HEK293 (cell line): Measurements from ENCODE around the gene NREP.
A peak's percentile ranks its signal among the peaks of the same experiment; 100 is the strongest.

Source experiments
- BCL11A ChIP-seq: fragments of 450-650 bp; formaldehyde crosslinking; IDR thresholded peaks from 2 replicates; pipeline ENCODE4 v1.5.1; 2016; ENCODE audit warnings: low read depth, missing biosample characterization, missing genetic modification characterization
- EGR2 ChIP-seq: fragments of 450-650 bp; formaldehyde crosslinking; IDR thresholded peaks from 2 replicates; pipeline ENCODE4 v1.5.1; 2016; ENCODE audit warnings: low read depth, missing biosample characterization, missing genetic modification characterization
- FEZF1 ChIP-seq: fragments of 450-650 bp; formaldehyde crosslinking; IDR thresholded peaks from 2 replicates; pipeline ENCODE4 v1.5.1; 2016; ENCODE audit warnings: missing biosample characterization, missing genetic modification characterization
- KLF7 ChIP-seq: fragments of 450-650 bp; formaldehyde crosslinking; IDR thresholded peaks from 2 replicates; pipeline ENCODE4 v1.5.1; 2016; ENCODE audit warnings: missing biosample characterization, missing genetic modification characterization, borderline replicate concordance
- MZF1 ChIP-seq: fragments of 450-650 bp; formaldehyde crosslinking; IDR thresholded peaks from 2 replicates; pipeline ENCODE4 v1.5.1; 2017; ENCODE audit warnings: missing biosample characterization, missing genetic modification characterization, borderline replicate concordance
- OSR2 ChIP-seq: fragments of 450-650 bp; formaldehyde crosslinking; IDR thresholded peaks from 2 replicates; pipeline ENCODE4 v1.5.1; 2016; ENCODE audit warnings: missing biosample characterization, missing genetic modification characterization
- SP2 ChIP-seq: fragments of 450-650 bp; formaldehyde crosslinking; IDR thresholded peaks from 2 replicates; pipeline ENCODE4 v1.5.1; 2016; ENCODE audit warnings: missing biosample characterization, missing genetic modification characterization
- WT1 ChIP-seq: fragments of 450-650 bp; formaldehyde crosslinking; IDR thresholded peaks from 2 replicates; pipeline ENCODE4 v1.5.1; 2016; ENCODE audit warnings: missing biosample characterization, missing genetic modification characterization
- YY1 ChIP-seq: fragments of 450-650 bp; formaldehyde crosslinking; IDR thresholded peaks from 2 replicates; pipeline ENCODE4 v1.5.1; 2018; ENCODE audit warnings: missing biosample characterization, missing genetic modification characterization
- ZFP3 ChIP-seq: fragments of 450-650 bp; formaldehyde crosslinking; IDR thresholded peaks from 2 replicates; pipeline ENCODE4 v1.5.1; 2016; ENCODE audit warnings: low read depth, missing biosample characterization, missing genetic modification characterization
- ZNF10 ChIP-seq: fragments of 450-650 bp; formaldehyde crosslinking; IDR thresholded peaks from 2 replicates; pipeline ENCODE4 v1.5.1; 2017; ENCODE audit warnings: missing biosample characterization, missing genetic modification characterization
- ZNF133 ChIP-seq: fragments of 450-650 bp; formaldehyde crosslinking; IDR thresholded peaks from 2 replicates; pipeline ENCODE4 v1.5.1; 2016; ENCODE audit warnings: missing biosample characterization, missing genetic modification characterization
- ZNF2 ChIP-seq: fragments of 450-650 bp; formaldehyde crosslinking; IDR thresholded peaks from 2 replicates; pipeline ENCODE4 v1.5.1; 2016; ENCODE audit warnings: missing biosample characterization, missing genetic modification characterization
- ZNF223 ChIP-seq: fragments of 450-650 bp; formaldehyde crosslinking; IDR thresholded peaks from 2 replicates; pipeline ENCODE4 v1.5.1; 2016; ENCODE audit warnings: missing biosample characterization, missing genetic modification characterization
- ZNF341 ChIP-seq: fragments of 450-650 bp; formaldehyde crosslinking; IDR thresholded peaks from 2 replicates; pipeline ENCODE4; 2016; ENCODE audit warnings: low read depth, missing biosample characterization, missing genetic modification characterization
- ZNF530 ChIP-seq: fragments of 450-650 bp; formaldehyde crosslinking; IDR thresholded peaks from 2 replicates; pipeline ENCODE4 v1.5.1; 2016; ENCODE audit warnings: low read depth, missing biosample characterization, missing genetic modification characterization
- ZNF549 ChIP-seq: fragments of 450-650 bp; IDR thresholded peaks from 2 replicates; pipeline ENCODE4 v1.5.1; 2018; ENCODE audit warnings: missing biosample characterization, missing genetic modification characterization, mild to moderate bottlenecking, inconsistent platforms, moderate library complexity
- ZNF610 ChIP-seq: fragments of 450-650 bp; formaldehyde crosslinking; IDR thresholded peaks from 2 replicates; pipeline ENCODE4 v1.5.1; 2016; ENCODE audit warnings: missing biosample characterization, missing genetic modification characterization, borderline replicate concordance
- ZNF654 ChIP-seq: fragments of 450-650 bp; formaldehyde crosslinking; IDR thresholded peaks from 2 replicates; pipeline ENCODE4 v1.5.1; 2016; ENCODE audit warnings: low read depth, missing biosample characterization, missing genetic modification characterization
- ZNF670 ChIP-seq: fragments of 450-650 bp; formaldehyde crosslinking; IDR thresholded peaks from 2 replicates; pipeline ENCODE4 v1.5.1; 2016; ENCODE audit warnings: missing biosample characterization, missing genetic modification characterization, low read depth
- ZNF747 ChIP-seq: fragments of 450-650 bp; formaldehyde crosslinking; IDR thresholded peaks from 2 replicates; pipeline ENCODE4 v1.5.1; 2016; ENCODE audit warnings: missing biosample characterization, missing genetic modification characterization
- ZNF768 ChIP-seq: fragments of 450-650 bp; formaldehyde crosslinking; IDR thresholded peaks from 2 replicates; pipeline ENCODE4 v1.5.1; 2018; ENCODE audit warnings: missing biosample characterization, mild to moderate bottlenecking, missing genetic modification characterization
- ZNF792 ChIP-seq: fragments of 450-650 bp; formaldehyde crosslinking; IDR thresholded peaks from 2 replicates; pipeline ENCODE4 v1.5.1; 2016; ENCODE audit warnings: missing biosample characterization, missing genetic modification characterization
- TF ChIP-seq, protein P1 (sequence below): fragments of 450-650 bp; formaldehyde crosslinking; IDR thresholded peaks from 2 replicates; pipeline ENCODE4 v1.5.1; 2016; ENCODE audit warnings: missing biosample characterization, missing genetic modification characterization
- TF ChIP-seq, protein P2 (sequence below): fragments of 450-650 bp; formaldehyde crosslinking; IDR thresholded peaks from 2 replicates; pipeline ENCODE4 v1.5.1; 2016; ENCODE audit warnings: missing biosample characterization, missing genetic modification characterization
- TF ChIP-seq, protein P3 (sequence below): fragments of 450-650 bp; formaldehyde crosslinking; IDR thresholded peaks from 2 replicates; pipeline ENCODE4 v1.5.1; 2016; ENCODE audit warnings: missing biosample characterization, missing genetic modification characterization
- TF ChIP-seq, protein P4 (sequence below): fragments of 450-650 bp; formaldehyde crosslinking; IDR thresholded peaks from 2 replicates; pipeline ENCODE4 v1.5.1; 2017; ENCODE audit warnings: missing biosample characterization, missing genetic modification characterization
- TF ChIP-seq, protein P5 (sequence below): fragments of 450-650 bp; formaldehyde crosslinking; IDR thresholded peaks from 2 replicates; pipeline ENCODE4 v1.5.1; 2016; ENCODE audit warnings: missing biosample characterization, missing genetic modification characterization
- TF ChIP-seq, protein P6 (sequence below): fragments of 450-650 bp; IDR thresholded peaks from 2 replicates; pipeline ENCODE4 v1.5.1; 2018; ENCODE audit warnings: missing biosample characterization, mild to moderate bottlenecking, missing genetic modification characterization
- TF ChIP-seq, protein P7 (sequence below): fragments of 450-650 bp; formaldehyde crosslinking; IDR thresholded peaks from 2 replicates; pipeline ENCODE4 v1.5.1; 2016; ENCODE audit warnings: missing biosample characterization, missing genetic modification characterization

NREP gene

DNA sequence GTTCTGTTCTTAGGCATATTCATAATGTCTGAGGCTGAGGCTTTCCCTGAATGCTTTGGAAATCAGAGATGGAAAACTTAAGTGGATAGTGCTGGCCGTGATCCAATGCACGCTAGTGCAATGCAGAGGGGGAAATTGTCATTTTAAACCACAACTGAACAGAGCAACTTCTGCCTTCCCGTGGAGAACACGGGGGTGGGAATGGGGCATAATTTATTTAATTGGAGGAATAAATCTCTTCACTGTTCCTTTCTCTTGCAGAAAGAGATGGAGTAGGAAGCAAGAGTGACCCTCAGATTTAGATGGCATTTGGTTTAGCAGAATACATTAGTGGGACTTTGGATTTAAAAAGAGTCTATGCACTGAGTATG, 22.9 kb upstream of the NREP start (continued):
- TF ChIP-seq, protein P1, sequence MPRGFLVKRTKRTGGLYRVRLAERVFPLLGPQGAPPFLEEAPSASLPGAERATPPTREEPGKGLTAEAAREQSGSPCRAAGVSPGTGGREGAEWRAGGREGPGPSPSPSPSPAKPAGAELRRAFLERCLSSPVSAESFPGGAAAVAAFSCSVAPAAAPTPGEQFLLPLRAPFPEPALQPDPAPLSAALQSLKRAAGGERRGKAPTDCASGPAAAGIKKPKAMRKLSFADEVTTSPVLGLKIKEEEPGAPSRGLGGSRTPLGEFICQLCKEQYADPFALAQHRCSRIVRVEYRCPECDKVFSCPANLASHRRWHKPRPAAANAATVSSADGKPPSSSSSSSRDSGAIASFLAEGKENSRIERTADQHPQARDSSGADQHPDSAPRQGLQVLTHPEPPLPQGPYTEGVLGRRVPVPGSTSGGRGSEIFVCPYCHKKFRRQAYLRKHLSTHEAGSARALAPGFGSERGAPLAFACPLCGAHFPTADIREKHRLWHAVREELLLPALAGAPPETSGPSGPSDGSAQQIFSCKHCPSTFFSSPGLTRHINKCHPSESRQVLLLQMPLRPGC (tag by site-specific recombination) = no peak
- TF ChIP-seq ZNF792 (tag by site-specific recombination) = no peak
- TF ChIP-seq, protein P2, sequence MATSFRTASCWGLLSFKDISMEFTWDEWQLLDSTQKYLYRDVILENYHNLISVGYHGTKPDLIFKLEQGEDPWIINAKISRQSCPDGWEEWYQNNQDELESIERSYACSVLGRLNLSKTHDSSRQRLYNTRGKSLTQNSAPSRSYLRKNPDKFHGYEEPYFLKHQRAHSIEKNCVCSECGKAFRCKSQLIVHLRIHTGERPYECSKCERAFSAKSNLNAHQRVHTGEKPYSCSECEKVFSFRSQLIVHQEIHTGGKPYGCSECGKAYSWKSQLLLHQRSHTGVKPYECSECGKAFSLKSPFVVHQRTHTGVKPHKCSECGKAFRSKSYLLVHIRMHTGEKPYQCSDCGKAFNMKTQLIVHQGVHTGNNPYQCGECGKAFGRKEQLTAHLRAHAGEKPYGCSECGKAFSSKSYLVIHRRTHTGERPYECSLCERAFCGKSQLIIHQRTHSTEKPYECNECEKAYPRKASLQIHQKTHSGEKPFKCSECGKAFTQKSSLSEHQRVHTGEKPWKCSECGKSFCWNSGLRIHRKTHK = no peak
- TF ChIP-seq, protein P3, sequence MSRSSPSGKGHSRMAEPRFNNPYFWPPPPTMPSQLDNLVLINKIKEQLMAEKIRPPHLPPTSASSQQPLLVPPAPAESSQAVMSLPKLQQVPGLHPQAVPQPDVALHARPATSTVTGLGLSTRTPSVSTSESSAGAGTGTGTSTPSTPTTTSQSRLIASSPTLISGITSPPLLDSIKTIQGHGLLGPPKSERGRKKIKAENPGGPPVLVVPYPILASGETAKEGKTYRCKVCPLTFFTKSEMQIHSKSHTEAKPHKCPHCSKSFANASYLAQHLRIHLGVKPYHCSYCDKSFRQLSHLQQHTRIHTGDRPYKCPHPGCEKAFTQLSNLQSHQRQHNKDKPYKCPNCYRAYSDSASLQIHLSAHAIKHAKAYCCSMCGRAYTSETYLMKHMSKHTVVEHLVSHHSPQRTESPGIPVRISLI (tag by site-specific recombination) = no peak
- TF ChIP-seq ZNF10 (tag by site-specific recombination) = no peak
- no peak for TF ChIP-seq SP2
- TF ChIP-seq ZNF768 = no peak
- TF ChIP-seq BCL11A (tag by site-specific recombination) = no peak
- TF ChIP-seq WT1 = no peak
- peak; percentile 15; the same call in 1 of the 2 replicates for TF ChIP-seq OSR2 (tag by site-specific recombination)
- TF ChIP-seq, protein P4, sequence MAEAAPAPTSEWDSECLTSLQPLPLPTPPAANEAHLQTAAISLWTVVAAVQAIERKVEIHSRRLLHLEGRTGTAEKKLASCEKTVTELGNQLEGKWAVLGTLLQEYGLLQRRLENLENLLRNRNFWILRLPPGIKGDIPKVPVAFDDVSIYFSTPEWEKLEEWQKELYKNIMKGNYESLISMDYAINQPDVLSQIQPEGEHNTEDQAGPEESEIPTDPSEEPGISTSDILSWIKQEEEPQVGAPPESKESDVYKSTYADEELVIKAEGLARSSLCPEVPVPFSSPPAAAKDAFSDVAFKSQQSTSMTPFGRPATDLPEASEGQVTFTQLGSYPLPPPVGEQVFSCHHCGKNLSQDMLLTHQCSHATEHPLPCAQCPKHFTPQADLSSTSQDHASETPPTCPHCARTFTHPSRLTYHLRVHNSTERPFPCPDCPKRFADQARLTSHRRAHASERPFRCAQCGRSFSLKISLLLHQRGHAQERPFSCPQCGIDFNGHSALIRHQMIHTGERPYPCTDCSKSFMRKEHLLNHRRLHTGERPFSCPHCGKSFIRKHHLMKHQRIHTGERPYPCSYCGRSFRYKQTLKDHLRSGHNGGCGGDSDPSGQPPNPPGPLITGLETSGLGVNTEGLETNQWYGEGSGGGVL (tag by site-specific recombination) = peak; percentile 83
- TF ChIP-seq ZNF2 (tag by site-specific recombination) = no peak
- no peak for TF ChIP-seq YY1 (tag by site-specific recombination)
- TF ChIP-seq ZNF747 (tag by site-specific recombination) = no peak
- TF ChIP-seq ZNF654 (tag by site-specific recombination) = no peak
- no peak for TF ChIP-seq ZNF341 (tag by site-specific recombination)
- TF ChIP-seq, protein P5, sequence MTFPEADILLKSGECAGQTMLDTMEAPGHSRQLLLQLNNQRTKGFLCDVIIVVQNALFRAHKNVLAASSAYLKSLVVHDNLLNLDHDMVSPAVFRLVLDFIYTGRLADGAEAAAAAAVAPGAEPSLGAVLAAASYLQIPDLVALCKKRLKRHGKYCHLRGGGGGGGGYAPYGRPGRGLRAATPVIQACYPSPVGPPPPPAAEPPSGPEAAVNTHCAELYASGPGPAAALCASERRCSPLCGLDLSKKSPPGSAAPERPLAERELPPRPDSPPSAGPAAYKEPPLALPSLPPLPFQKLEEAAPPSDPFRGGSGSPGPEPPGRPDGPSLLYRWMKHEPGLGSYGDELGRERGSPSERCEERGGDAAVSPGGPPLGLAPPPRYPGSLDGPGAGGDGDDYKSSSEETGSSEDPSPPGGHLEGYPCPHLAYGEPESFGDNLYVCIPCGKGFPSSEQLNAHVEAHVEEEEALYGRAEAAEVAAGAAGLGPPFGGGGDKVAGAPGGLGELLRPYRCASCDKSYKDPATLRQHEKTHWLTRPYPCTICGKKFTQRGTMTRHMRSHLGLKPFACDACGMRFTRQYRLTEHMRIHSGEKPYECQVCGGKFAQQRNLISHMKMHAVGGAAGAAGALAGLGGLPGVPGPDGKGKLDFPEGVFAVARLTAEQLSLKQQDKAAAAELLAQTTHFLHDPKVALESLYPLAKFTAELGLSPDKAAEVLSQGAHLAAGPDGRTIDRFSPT = no peak
- no peak for TF ChIP-seq ZFP3 (tag by site-specific recombination)
- TF ChIP-seq ZNF530 (tag by site-specific recombination) = no peak
- no peak for TF ChIP-seq ZNF549
- TF ChIP-seq ZNF670 (tag by site-specific recombination) = no peak
- TF ChIP-seq ZNF223 (tag by site-specific recombination) = no peak
- TF ChIP-seq, protein P6, sequence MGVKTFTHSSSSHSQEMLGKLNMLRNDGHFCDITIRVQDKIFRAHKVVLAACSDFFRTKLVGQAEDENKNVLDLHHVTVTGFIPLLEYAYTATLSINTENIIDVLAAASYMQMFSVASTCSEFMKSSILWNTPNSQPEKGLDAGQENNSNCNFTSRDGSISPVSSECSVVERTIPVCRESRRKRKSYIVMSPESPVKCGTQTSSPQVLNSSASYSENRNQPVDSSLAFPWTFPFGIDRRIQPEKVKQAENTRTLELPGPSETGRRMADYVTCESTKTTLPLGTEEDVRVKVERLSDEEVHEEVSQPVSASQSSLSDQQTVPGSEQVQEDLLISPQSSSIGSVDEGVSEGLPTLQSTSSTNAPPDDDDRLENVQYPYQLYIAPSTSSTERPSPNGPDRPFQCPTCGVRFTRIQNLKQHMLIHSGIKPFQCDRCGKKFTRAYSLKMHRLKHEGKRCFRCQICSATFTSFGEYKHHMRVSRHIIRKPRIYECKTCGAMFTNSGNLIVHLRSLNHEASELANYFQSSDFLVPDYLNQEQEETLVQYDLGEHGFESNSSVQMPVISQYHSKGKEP (tag by site-specific recombination) = no peak
- TF ChIP-seq, protein P7, sequence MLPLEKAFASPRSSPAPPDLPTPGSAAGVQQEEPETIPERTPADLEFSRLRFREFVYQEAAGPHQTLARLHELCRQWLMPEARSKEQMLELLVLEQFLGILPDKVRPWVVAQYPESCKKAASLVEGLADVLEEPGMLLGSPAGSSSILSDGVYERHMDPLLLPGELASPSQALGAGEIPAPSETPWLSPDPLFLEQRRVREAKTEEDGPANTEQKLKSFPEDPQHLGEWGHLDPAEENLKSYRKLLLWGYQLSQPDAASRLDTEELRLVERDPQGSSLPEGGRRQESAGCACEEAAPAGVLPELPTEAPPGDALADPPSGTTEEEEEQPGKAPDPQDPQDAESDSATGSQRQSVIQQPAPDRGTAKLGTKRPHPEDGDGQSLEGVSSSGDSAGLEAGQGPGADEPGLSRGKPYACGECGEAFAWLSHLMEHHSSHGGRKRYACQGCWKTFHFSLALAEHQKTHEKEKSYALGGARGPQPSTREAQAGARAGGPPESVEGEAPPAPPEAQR (tag by site-specific recombination) = no peak
- no peak for TF ChIP-seq KLF7 (tag by site-specific recombination)
- TF ChIP-seq MZF1 = 0 out of 2 replicates have a peak, but pooled peaks have one; percentile 12
- TF ChIP-seq ZNF133 (tag by site-specific recombination) = no peak
- TF ChIP-seq EGR2 (tag by site-specific recombination) = peak; percentile 16; the same call in 1 of the 2 replicates
- TF ChIP-seq ZNF610 (tag by site-specific recombination) = no peak
- peak; percentile 80 for TF ChIP-seq FEZF1 (tag by site-specific recombination)
